Right ventricle myocardium inferior (tissue), 1 donor: Measurements from ENCODE around the gene RETREG2. TPM values are rescaled to one million over a fixed set of nuclear protein-coding genes. Genes with fewer than 3 reads are reported as not detected.
"Not testable (repeated sequence)": the region's sequence is repeated elsewhere in the genome, so short reads cannot be mapped to it uniquely, and the experiment has no call there.

ENCODE experiments used
- ATAC-seq: fragments of 200-7000 bp; cut with Tn5 transposase; one replicate; pipeline ENCODE4 v1.9.1; 2020; ENCODE audit warnings: mild to moderate bottlenecking, moderate library complexity
- DNase-seq: peaks from one replicate; pipeline ENCODE4 v3.0.0; 2021; ENCODE audit errors: missing footprints
- intact Hi-C: fragments of 100-400 bp; cut with DNase I; formaldehyde crosslinking; loops from one replicate; pipeline ENCODE4 v1.11.0; 2022
- total RNA-seq: library from RNA; stranded (reverse); fragmentation: NEBNext Ultra II Directional; extraction: Animal tissue kit (Norgen Biotek cat#: 25700); gene quantifications from one replicate; pipeline ENCODE4 v1.2.1, GENCODE V29; 2021
- donor health status: DM: no; HTN: yes; CAD: no; lungs with severe emphysema.

The RETREG2 gene
- total RNA-seq, 1 donor from 2014 or later = 37.4 TPM

GRCh38 chr2:219182331-219183150, 4.5 kb downstream of the RETREG2 start:
- ATAC-seq (no peak), DNase-seq (no peak)
- intact Hi-C loops = no loop called here

- intact Hi-C loops = no loop called here
- ATAC-seq (no peak), DNase-seq (no peak)
Observed at GRCh38 chr2:219183151-219183772, 5.2 kb downstream of the RETREG2 start.

- ATAC-seq (no peak), DNase-seq (no peak)
- intact Hi-C loops = no loop called here
Observed at GRCh38 chr2:219184121-219184520, 6.0 kb downstream of the RETREG2 start.

GRCh38 chr2:219186754-219187456, 8.8 kb downstream of the RETREG2 start:
- no peak for ATAC-seq
- intact Hi-C loops = no loop called here
- DNase-seq = no peak

- no peak for ATAC-seq
- intact Hi-C loops = no loop called here
- DNase-seq = no peak
Observed at GRCh38 chr2:219197388-219197787, 19.3 kb downstream of the RETREG2 start.

GRCh38 chr2:219198974-219199373, 20.9 kb downstream of the RETREG2 start:
- intact Hi-C loops = no loop called here
- ATAC-seq = no peak

GRCh38 chr2:219199470-219200211, 21.6 kb downstream of the RETREG2 start:
- ATAC-seq = no peak
- intact Hi-C loops = no loop called here
- no peak for DNase-seq

More at GRCh38 chr2:219198974-219199373, 20.9 kb downstream of the RETREG2 start:
- DNase-seq = no peak

GRCh38 chr2:219200502-219201326, 22.6 kb downstream of the RETREG2 start:
- DNase-seq, intact Hi-C loops, ATAC-seq: not testable (repeated sequence)

- DNase-seq, intact Hi-C loops, ATAC-seq: not testable (repeated sequence)
Observed at GRCh38 chr2:219201331-219201730, 23.3 kb downstream of the RETREG2 start.

GRCh38 chr2:219204425-219205164, 26.5 kb downstream of the RETREG2 start:
- intact Hi-C loops = no loop called here
- ATAC-seq (no peak), DNase-seq (no peak)

GRCh38 chr2:219205165-219205538, 27.1 kb downstream of the RETREG2 start:
- no peak for DNase-seq
- no peak for ATAC-seq
- intact Hi-C loops = no loop called here

GRCh38 chr2:219205981-219206327, 27.9 kb downstream of the RETREG2 start:
- ATAC-seq (no peak), DNase-seq (no peak)
- intact Hi-C loops = loop anchor here (1.0 to 2.0 kb wide), 3 partner anchors 23 to 73 kb away; partner anchors contain the start of genes ANKZF1, ATG9A, CNPPD1 and DNAJB2

GRCh38 chr2:219206328-219207133, 28.5 kb downstream of the RETREG2 start, which contains the start of gene ZFAND2B:
Gene ZFAND2B (plus strand): TSS chr2:219206782. CDS start chr2:219206988, 206 bp downstream.
- peak; percentile 98 for DNase-seq
- intact Hi-C loops = loop anchor here (1.0 to 2.0 kb wide), 3 partner anchors 22 to 73 kb away; partner anchors contain the start of genes ANKZF1, ATG9A, CNPPD1 and DNAJB2
- peak; percentile 98 for ATAC-seq

GRCh38 chr2:219207134-219207883, 29.2 kb downstream of the RETREG2 start:
- intact Hi-C loops = loop anchor here (2.0 kb wide), 2 partner anchors 21 to 31 kb away; partner anchors contain the start of genes ANKZF1, ATG9A and CNPPD1
- no peak for DNase-seq
- peak; percentile 11 for ATAC-seq

GRCh38 chr2:219207884-219208740, 30.0 kb downstream of the RETREG2 start:
- ATAC-seq (no peak), DNase-seq (no peak)
- intact Hi-C loops = loop anchor here (2.0 kb wide), 2 partner anchors 21 to 31 kb away; partner anchors contain the start of genes ANKZF1, ATG9A and CNPPD1
